22Rv1 (cell line): Measurements from ENCODE around the gene LHX3.

ENCODE experiments used
- CTCF ChIP-seq: fragments of 450-650 bp; IDR thresholded peaks from 2 replicates; pipeline ENCODE4 v1.5.1; 2017; ENCODE audit warnings: mild to moderate bottlenecking
- ZFX ChIP-seq: fragments of 450-650 bp; IDR thresholded peaks from 2 replicates; pipeline ENCODE4 v1.6.1; 2017; ENCODE audit warnings: antibody characterized with exemption, borderline replicate concordance

- TF ChIP-seq CTCF, result no peak
- TF ChIP-seq ZFX, result no peak
Measured at GRCh38 chr9:136242248-136242647, 37.3 kb upstream of the LHX3 start.
